Measurements from ENCODE around the gene ATP6AP1.

Gene ATP6AP1

DNA sequence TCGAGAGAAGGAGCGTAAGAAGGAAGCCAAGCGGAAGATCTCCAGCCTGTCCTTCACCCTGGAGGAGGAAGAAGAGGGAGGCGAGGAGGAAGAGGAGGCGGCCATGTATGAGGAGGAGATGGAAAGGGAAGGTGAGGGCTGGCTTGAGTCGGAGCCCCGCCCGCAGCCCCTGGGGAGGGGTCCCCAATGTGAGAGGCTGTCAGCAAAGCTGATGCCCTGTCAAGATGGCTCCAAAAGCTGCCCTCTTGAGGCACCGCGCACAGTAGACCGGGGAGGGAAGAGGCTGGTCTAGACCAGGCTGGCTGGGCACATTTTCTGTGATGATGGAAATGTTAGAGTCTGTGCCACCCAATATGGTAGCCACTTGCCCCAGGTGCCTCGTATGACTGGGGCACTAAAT, 18.0 kb downstream of the ATP6AP1 start:
- H3K4me3 ChIP-seq (ENCODE audit: low read depth, low read length): no peak overlapping the region
- no peaks in the 10 kb centered on the region for H3K4me1 ChIP-seq (ENCODE audit: control insufficient read depth, insufficient read depth, low read length)
- POLR2A ChIA-PET: no interaction called here
- H3K9me3 ChIP-seq (ENCODE audit: control insufficient read depth, insufficient read depth, low read depth, low read length): no peaks in the 10 kb centered on the region
- CTCF ChIA-PET: interaction anchor here (1.1 kb wide), 1 partner anchor 86 kb away, joined by 3 read pairs; no protein-coding TSS in a partner anchor
- TF ChIP-seq, protein P1, sequence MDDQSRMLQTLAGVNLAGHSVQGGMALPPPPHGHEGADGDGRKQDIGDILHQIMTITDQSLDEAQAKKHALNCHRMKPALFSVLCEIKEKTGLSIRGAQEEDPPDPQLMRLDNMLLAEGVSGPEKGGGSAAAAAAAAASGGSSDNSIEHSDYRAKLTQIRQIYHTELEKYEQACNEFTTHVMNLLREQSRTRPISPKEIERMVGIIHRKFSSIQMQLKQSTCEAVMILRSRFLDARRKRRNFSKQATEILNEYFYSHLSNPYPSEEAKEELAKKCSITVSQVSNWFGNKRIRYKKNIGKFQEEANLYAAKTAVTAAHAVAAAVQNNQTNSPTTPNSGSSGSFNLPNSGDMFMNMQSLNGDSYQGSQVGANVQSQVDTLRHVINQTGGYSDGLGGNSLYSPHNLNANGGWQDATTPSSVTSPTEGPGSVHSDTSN (CRISPR knock-in tag; IDR thresholded peaks at IDR 0.05): no peak
- no peak for TF ChIP-seq ZEB2 (tag by site-specific recombination; IDR thresholded peaks at IDR 0.05)
- TF ChIP-seq ZNF24 (tag by site-specific recombination; IDR thresholded peaks at IDR 0.05): no peak
- TF ChIP-seq MEIS1 (CRISPR knock-in tag; IDR thresholded peaks at IDR 0.05; ENCODE audit: borderline replicate concordance): no peak
- TF ChIP-seq ZNF169 (tag by site-specific recombination; IDR thresholded peaks at IDR 0.05): no peak
- no peak for TF ChIP-seq ZNF202 (tag by site-specific recombination; IDR thresholded peaks at IDR 0.05; ENCODE audit: borderline replicate concordance)
- TF ChIP-seq, protein P2, sequence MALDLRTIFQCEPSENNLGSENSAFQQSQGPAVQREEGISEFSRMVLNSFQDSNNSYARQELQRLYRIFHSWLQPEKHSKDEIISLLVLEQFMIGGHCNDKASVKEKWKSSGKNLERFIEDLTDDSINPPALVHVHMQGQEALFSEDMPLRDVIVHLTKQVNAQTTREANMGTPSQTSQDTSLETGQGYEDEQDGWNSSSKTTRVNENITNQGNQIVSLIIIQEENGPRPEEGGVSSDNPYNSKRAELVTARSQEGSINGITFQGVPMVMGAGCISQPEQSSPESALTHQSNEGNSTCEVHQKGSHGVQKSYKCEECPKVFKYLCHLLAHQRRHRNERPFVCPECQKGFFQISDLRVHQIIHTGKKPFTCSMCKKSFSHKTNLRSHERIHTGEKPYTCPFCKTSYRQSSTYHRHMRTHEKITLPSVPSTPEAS (tag by site-specific recombination; IDR thresholded peaks at IDR 0.05): no peak
- no peak for TF ChIP-seq ZNF214 (tag by site-specific recombination; IDR thresholded peaks at IDR 0.05; ENCODE audit: borderline replicate concordance)
- no peak for TF ChIP-seq OVOL3 (tag by site-specific recombination; IDR thresholded peaks at IDR 0.05)
- TF ChIP-seq, protein P3, sequence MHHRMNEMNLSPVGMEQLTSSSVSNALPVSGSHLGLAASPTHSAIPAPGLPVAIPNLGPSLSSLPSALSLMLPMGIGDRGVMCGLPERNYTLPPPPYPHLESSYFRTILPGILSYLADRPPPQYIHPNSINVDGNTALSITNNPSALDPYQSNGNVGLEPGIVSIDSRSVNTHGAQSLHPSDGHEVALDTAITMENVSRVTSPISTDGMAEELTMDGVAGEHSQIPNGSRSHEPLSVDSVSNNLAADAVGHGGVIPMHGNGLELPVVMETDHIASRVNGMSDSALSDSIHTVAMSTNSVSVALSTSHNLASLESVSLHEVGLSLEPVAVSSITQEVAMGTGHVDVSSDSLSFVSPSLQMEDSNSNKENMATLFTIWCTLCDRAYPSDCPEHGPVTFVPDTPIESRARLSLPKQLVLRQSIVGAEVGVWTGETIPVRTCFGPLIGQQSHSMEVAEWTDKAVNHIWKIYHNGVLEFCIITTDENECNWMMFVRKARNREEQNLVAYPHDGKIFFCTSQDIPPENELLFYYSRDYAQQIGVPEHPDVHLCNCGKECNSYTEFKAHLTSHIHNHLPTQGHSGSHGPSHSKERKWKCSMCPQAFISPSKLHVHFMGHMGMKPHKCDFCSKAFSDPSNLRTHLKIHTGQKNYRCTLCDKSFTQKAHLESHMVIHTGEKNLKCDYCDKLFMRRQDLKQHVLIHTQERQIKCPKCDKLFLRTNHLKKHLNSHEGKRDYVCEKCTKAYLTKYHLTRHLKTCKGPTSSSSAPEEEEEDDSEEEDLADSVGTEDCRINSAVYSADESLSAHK (tag by site-specific recombination; IDR thresholded peaks at IDR 0.05): no peak
- TF ChIP-seq ZNF777 (tag by site-specific recombination; IDR thresholded peaks at IDR 0.05; ENCODE audit: borderline replicate concordance): no peak
- no peak for TF ChIP-seq ZNF394 (tag by site-specific recombination; IDR thresholded peaks at IDR 0.05; ENCODE audit: borderline replicate concordance)
- TF ChIP-seq, protein P4, sequence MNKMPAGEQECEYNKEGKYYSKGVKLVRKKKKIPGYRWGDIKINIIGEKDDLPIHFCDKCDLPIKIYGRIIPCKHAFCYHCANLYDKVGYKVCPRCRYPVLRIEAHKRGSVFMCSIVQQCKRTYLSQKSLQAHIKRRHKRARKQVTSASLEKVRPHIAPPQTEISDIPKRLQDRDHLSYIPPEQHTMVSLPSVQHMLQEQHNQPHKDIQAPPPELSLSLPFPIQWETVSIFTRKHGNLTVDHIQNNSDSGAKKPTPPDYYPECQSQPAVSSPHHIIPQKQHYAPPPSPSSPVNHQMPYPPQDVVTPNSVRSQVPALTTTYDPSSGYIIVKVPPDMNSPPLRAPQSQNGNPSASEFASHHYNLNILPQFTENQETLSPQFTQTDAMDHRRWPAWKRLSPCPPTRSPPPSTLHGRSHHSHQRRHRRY (tag by site-specific recombination; IDR thresholded peaks at IDR 0.05): no peak
- no peak for TF ChIP-seq ZNF350 (tag by site-specific recombination; IDR thresholded peaks at IDR 0.05)
- no peak for TF ChIP-seq SP7 (tag by site-specific recombination; IDR thresholded peaks at IDR 0.05)
- no peak for TF ChIP-seq TRIM28 (IDR thresholded peaks at IDR 0.05; ENCODE audit: borderline replicate concordance, low read length)
- no peak for TF ChIP-seq OSR2 (tag by site-specific recombination; IDR thresholded peaks at IDR 0.05)
- no peak for TF ChIP-seq TCF7L2 (IDR thresholded peaks at IDR 0.05; ENCODE audit: borderline replicate concordance, low read depth, low read length)
- no peak for TF ChIP-seq ZNF510 (tag by site-specific recombination; IDR thresholded peaks at IDR 0.05; ENCODE audit: insufficient replicate concordance)
- TF ChIP-seq ZNF140 (tag by site-specific recombination; IDR thresholded peaks at IDR 0.05): no peak
- no peak overlapping the region for H3K27ac ChIP-seq (ENCODE audit: extremely low read depth, low read depth, low read length)
- H3K36me3 ChIP-seq (ENCODE audit: control insufficient read depth in 2 of 2, insufficient read depth in 1 of 2, low read length in 2 of 2): peaks cover 4 to 78% of the 10 kb centered on the region in 2 experiments; a peak in 2 of 3 replicates

DNA sequence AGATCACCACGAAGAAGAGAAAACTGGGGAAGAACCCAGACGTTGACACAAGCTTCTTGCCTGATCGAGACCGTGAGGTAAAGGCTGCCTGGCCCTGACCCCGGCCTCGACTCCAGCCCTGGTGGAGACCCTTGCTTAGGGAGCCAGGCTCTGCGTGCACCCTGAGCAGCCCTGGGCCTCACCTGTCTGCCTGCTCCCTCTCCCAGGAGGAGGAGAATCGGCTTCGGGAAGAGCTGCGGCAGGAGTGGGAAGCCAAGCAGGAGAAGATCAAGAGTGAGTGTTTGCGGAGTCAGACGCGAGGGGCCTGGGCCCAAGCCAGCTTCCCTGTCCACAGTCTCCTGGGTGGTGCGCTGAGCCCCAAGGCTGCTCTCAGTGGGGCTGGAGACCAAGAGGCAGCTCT, 20.0 kb downstream of the ATP6AP1 start:
- ChIA-PET POLR2A (no interaction called here), CTCF (no interaction called here)
- Histone ChIP-seq H3K9me3 (ENCODE audit: control insufficient read depth, insufficient read depth, low read depth, low read length) (no peaks in the 10 kb centered on the region), H3K4me1 (ENCODE audit: control insufficient read depth, insufficient read depth, low read length) (no peaks in the 10 kb centered on the region), H3K27ac (ENCODE audit: extremely low read depth, low read depth, low read length) (no peak overlapping the region), H3K36me3 (ENCODE audit: control insufficient read depth in 2 of 2, insufficient read depth in 1 of 2, low read length in 2 of 2) (peaks cover 4 to 78% of the 10 kb centered on the region in 2 experiments; a peak in 2 of 3 replicates), H3K4me3 (ENCODE audit: low read depth, low read length) (no peak overlapping the region)
- TF ChIP-seq ZNF404 (tag by site-specific recombination; IDR thresholded peaks at IDR 0.05): no peak
